ENCODE measurements around the gene TTC39A. TPM values are rescaled to one million over a fixed set of nuclear protein-coding genes. Genes with fewer than 3 reads are reported as not detected.

The TTC39A gene
- total and polyA plus RNA-seq, 11 donors: 8.4 to 29.2 (median 23.2) TPM

DNA sequence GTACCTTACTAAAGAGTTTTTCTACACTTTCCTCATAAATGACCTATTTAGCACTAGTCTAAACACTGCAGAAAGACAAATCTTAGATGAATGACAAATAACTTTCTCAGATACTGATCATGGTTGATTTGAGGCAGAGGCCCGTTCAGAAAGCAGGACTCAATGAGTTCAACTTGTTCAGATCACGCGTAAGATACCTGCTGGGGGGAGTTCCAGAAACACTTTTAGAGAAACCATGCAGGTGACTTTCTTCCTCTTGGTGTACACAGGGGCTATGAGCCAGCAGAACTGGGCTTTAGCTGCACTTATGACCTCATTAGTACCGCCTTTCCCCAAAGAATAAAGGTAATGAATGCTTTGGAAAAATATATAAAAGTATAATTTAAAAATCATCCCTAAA lies 38.8 kb upstream of the TTC39A start:
- Histone ChIP-seq H3K9me3 (no peaks in the 10 kb centered on the region), H3K4me1 (no peaks in the 10 kb centered on the region), H3K36me3 (peaks cover 0 to 91% (median 68%) of the 10 kb centered on the region in 9 donors), H3K27me3 (no peaks in the 10 kb centered on the region), H3K4me3 (no peak overlapping the region), H3K27ac (no peak overlapping the region)
- intact Hi-C loops (cut with DNase I): loop anchor here in 1 of 10 donors (10.0 kb wide), 1 partner anchor 1136 kb away; no protein-coding TSS in a partner anchor
- DNase-seq (no peak), ATAC-seq (no peak)
- TF ChIP-seq POLR2A (IDR thresholded peaks at IDR 0.05): no peak
- TF ChIP-seq, protein P1, sequence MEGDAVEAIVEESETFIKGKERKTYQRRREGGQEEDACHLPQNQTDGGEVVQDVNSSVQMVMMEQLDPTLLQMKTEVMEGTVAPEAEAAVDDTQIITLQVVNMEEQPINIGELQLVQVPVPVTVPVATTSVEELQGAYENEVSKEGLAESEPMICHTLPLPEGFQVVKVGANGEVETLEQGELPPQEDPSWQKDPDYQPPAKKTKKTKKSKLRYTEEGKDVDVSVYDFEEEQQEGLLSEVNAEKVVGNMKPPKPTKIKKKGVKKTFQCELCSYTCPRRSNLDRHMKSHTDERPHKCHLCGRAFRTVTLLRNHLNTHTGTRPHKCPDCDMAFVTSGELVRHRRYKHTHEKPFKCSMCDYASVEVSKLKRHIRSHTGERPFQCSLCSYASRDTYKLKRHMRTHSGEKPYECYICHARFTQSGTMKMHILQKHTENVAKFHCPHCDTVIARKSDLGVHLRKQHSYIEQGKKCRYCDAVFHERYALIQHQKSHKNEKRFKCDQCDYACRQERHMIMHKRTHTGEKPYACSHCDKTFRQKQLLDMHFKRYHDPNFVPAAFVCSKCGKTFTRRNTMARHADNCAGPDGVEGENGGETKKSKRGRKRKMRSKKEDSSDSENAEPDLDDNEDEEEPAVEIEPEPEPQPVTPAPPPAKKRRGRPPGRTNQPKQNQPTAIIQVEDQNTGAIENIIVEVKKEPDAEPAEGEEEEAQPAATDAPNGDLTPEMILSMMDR (IDR thresholded peaks at IDR 0.05): no peak
- WGBS, 4 donors: 87 to 94% (median 92%) methylated on average over 4 of the region's 4 CpGs

DNA sequence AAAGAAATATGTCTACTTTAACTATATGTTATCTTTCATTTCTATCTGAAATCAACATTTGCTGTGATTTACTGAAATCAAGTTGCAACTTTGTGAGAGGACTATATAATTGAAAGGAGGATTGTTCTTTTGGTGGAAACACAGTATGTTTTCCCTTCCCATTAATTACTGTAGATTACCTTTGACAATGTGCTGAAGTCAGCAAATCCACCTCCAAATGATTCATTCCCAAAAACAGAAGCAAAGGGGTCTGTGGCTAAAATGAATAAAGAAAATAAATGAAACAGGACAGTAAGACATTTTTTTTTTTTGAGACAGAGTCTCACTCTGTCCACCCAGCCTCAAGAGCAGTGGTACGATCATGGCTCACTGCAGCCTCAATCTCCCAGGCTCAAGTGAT lies 35.4 kb upstream of the TTC39A start:
- no peaks in the 10 kb centered on the region for H3K27me3 ChIP-seq
- H3K4me3 ChIP-seq: no peak overlapping the region
- H3K4me1 ChIP-seq: no peaks in the 10 kb centered on the region
- H3K9me3 ChIP-seq: no peaks in the 10 kb centered on the region
- ATAC-seq (no peak), DNase-seq (no peak)
- H3K27ac ChIP-seq: no peak overlapping the region
- intact Hi-C loops (cut with DNase I): loop anchor here in 1 of 10 donors (10.0 kb wide), 1 partner anchor 1139 kb away; no protein-coding TSS in a partner anchor
- H3K36me3 ChIP-seq: peaks cover 0 to 90% (median 69%) of the 10 kb centered on the region in 9 donors
- TF ChIP-seq, protein P1 (IDR thresholded peaks at IDR 0.05): no peak
- no peak for TF ChIP-seq POLR2A (IDR thresholded peaks at IDR 0.05)
- WGBS, 4 donors: 91 to 100% (median 100%) methylated on average over 1 of the region's 1 CpG

DNA sequence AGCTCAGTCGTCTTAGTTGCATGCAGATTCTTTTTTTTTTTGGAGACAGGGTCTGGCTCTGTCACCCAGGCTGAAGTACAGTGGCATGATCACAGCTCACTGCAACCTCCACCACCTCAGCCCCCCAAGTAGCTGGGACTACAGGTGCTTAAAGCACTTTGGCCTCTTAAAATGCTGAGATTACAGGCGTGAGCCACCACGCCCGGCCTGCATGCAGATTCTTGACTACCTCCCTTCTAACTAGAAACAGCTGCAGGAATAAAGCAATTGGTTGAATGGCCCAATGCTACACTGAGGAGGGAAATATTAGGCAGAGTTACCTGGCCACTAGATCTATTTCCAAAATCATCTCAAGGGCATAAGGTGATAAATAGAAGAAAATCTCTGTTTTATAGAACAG lies 29.5 kb upstream of the TTC39A start:
- no peaks in the 10 kb centered on the region for H3K9me3 ChIP-seq

DNA sequence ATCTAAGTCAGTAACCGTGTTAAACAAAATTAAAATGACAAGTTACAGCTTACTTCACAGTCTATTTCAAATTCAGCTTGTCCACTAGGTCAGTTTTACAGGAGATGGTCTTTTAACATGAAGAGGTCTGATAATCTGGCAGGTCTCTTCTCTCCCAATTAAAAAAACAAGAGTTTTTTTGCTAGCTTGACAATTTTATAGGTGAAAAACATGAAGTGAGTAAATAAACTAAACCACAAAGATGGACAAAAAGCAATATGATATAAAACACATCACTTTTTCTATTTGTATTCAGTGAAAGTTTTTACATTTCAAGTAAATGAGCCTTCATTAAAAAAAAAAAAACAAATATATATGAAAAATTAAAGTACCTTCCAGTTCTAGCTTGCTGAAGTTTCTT lies 25.0 kb upstream of the TTC39A start:
- intact Hi-C loops (cut with DNase I): loop anchor here in 1 of 10 donors (10.0 kb wide), 1 partner anchor 179 kb away; no protein-coding TSS in a partner anchor
- ATAC-seq (no peak), DNase-seq (no peak)
- Histone ChIP-seq H3K27me3 (no peaks in the 10 kb centered on the region), H3K27ac (no peak overlapping the region), H3K4me1 (no peaks in the 10 kb centered on the region), H3K36me3 (peaks cover 0 to 78% (median 66%) of the 10 kb centered on the region in 9 donors), H3K4me3 (no peak overlapping the region), H3K9me3 (no peaks in the 10 kb centered on the region)
- no peak for TF ChIP-seq POLR2A (IDR thresholded peaks at IDR 0.05)
- TF ChIP-seq, protein P1 (IDR thresholded peaks at IDR 0.05): no peak
- 87 to 98% (median 95%) methylated on average over 1 of the region's 1 CpG for WGBS, 4 donors

More for the DNA sequence above, 29.5 kb upstream of the TTC39A start:
- intact Hi-C loops (cut with DNase I): loop anchor here in 2 of 10 donors (10.0 kb wide), 2 partner anchors 175 to 1145 kb away; no protein-coding TSS in a partner anchor
- Histone ChIP-seq H3K4me1 (no peaks in the 10 kb centered on the region), H3K4me3 (no peak overlapping the region), H3K27me3 (no peaks in the 10 kb centered on the region), H3K36me3 (peaks cover 0 to 98% (median 91%) of the 10 kb centered on the region in 9 donors), H3K27ac (no peak overlapping the region)
- 85 to 92% (median 89%) methylated on average over 4 of the region's 4 CpGs for WGBS, 4 donors
- no peak for DNase-seq
- TF ChIP-seq, protein P1 (IDR thresholded peaks at IDR 0.05): no peak
- no peak for TF ChIP-seq POLR2A (IDR thresholded peaks at IDR 0.05)
- no peak for ATAC-seq
